ENCODE measurements around the gene INHBE. TPM values are rescaled to one million over a fixed set of nuclear protein-coding genes. Genes with fewer than 3 reads are reported as not detected.
"Not testable (repeated sequence)": the region's sequence is repeated elsewhere in the genome, so short reads cannot be mapped to it uniquely, and the experiment has no call there.

The INHBE gene, protein sequence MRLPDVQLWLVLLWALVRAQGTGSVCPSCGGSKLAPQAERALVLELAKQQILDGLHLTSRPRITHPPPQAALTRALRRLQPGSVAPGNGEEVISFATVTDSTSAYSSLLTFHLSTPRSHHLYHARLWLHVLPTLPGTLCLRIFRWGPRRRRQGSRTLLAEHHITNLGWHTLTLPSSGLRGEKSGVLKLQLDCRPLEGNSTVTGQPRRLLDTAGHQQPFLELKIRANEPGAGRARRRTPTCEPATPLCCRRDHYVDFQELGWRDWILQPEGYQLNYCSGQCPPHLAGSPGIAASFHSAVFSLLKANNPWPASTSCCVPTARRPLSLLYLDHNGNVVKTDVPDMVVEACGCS
- 10.2 TPM for polyA plus RNA-seq (2013, experiment 1 of 2)
- polyA plus RNA-seq (2013, experiment 2 of 2), result 10.8 TPM

DNA sequence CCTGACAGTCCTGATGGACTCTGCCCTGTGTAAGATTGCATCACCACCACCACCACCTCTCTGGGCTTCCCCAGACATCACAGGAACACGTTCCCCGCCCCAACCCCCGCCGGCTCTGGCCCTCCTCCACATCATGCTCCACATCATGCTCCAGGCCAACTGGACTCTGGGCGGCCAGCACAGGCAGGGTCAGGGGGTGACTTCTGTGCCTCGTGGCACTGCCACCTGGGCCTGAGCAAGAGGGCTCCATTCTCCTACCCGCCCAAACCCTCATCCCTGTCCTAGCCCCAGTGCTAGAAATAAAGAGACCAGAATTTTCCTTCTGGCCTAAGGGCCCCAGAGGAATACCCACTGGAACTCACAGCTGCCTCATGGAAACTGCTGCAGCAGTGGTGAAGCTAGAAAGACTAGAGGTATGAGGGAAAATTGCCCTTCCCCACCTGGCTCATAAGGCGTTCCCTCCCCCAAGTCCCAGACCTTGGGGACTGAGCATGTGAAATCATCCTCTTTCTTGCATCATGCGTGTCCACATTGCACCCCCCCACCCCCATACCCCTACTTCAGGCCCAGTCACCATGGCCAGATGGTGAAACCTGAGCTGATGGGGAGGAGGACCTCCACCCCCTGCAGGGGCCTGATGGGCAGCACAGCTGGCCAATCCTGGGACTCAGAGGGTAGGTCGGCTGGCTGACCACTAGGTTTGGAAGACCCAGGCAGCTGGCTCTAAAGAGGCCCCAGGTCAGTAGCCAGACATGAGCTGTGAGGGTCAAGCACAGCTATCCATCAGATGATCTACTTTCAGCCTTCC lies at the start of gene INHBE:
Gene INHBE, plus strand, starts transcription at position 742 of the 808 bp plus-strand sequence. CDS start 230 bp downstream, outside the sequence.
- DNase-seq, result peak; percentile 97
- no CpG with 5 or more reads among the region's 10 CpGs for WGBS (ENCODE audit: extremely low coverage, insufficient coverage, low lambda C conversion rate)
- H3K27ac ChIP-seq (ENCODE audit: low read depth, low read length), result peak within 1 kb of the TSS; percentile 61

DNA sequence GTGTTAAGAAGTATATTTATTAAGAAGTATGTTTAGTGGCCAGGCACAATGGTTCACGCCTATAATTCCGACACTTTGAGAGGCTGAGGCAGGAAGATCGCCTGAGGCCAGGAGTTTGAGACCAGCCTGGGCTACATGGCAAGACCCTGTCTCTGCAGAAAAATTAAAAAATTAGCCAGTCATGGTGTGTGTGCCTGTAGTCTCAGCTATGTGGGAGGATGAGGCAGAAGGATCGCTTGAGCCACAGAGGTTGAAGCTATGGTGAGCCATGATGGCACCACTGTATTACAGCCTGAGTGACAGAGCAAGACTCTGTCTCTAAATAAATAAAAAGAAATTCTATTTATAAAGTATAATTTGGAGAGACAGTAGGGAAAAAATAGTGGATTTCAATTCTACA lies 44.6 kb upstream of the INHBE start:
- Histone ChIP-seq H3K56ac (ENCODE audit: low read length) (no peak overlapping the region), H4K8ac (ENCODE audit: low read depth, low read length) (no peak overlapping the region), H2BK120ac (ENCODE audit: low read depth, low read length) (no peak overlapping the region), H3K79me1 (ENCODE audit: low read length) (no peaks in the 10 kb centered on the region), H3K4me1 (ENCODE audit: control insufficient read depth, low read depth, low read length) (no peaks in the 10 kb centered on the region), H3K9ac (ENCODE audit: low read length) (no peak overlapping the region), H3K27ac (ENCODE audit: low read depth, low read length) (no peak overlapping the region), H2BK5ac (ENCODE audit: low read length) (no peak overlapping the region), H3K27me3 (ENCODE audit: insufficient read depth, low read length, poor library complexity) (no peaks in the 10 kb centered on the region), H3K18ac (ENCODE audit: low read length) (no peak overlapping the region), H2AK5ac (ENCODE audit: low read length) (no peak overlapping the region), H3K4me3 (ENCODE audit: low read length) (no peak overlapping the region), H2BK15ac (replicated peaks; ENCODE audit: low read depth) (no peak overlapping the region), H3K79me2 (ENCODE audit: control insufficient read depth, insufficient read depth, low read length) (no peaks in the 10 kb centered on the region), H3K4me2 (ENCODE audit: low read length) (no peak overlapping the region), H3K4ac (ENCODE audit: low read depth, low read length) (no peak overlapping the region), H3K36me3 (ENCODE audit: control insufficient read depth, insufficient read depth, low read length) (no peaks in the 10 kb centered on the region), H3K23ac (ENCODE audit: low read length) (no peak overlapping the region), H4K5ac (ENCODE audit: low read length) (no peak overlapping the region)
- DNase-seq, result no peak
- no CpG with 5 or more reads among the region's 4 CpGs for WGBS (ENCODE audit: extremely low coverage, insufficient coverage, low lambda C conversion rate)

More for the DNA sequence above, at the start of gene INHBE:
- Histone ChIP-seq H3K9ac (ENCODE audit: low read length) (peak within 1 kb of the TSS; percentile 52), H3K56ac (ENCODE audit: low read length) (peak within 1 kb of the TSS; percentile 79), H3K23ac (ENCODE audit: low read length) (no peak within 1 kb of the TSS), H3K18ac (ENCODE audit: low read length) (peak within 1 kb of the TSS; percentile 43), H2BK120ac (ENCODE audit: low read depth, low read length) (peak within 1 kb of the TSS; percentile 21), H3K4me3 (ENCODE audit: low read length) (peak within 1 kb of the TSS; percentile 4), H3K79me1 (ENCODE audit: low read length) (no peaks in the 10 kb centered on the region), H2AK5ac (ENCODE audit: low read length) (no peak within 1 kb of the TSS), H3K79me2 (ENCODE audit: control insufficient read depth, insufficient read depth, low read length) (no peaks in the 10 kb centered on the region), H3K4ac (ENCODE audit: low read depth, low read length) (peak within 1 kb of the TSS; percentile 93), H4K5ac (ENCODE audit: low read length) (no peak within 1 kb of the TSS), H3K4me1 (ENCODE audit: control insufficient read depth, low read depth, low read length) (peaks cover 10% of the 10 kb centered on the region), H3K4me2 (ENCODE audit: low read length) (peak within 1 kb of the TSS; percentile 47), H3K36me3 (ENCODE audit: control insufficient read depth, insufficient read depth, low read length) (no peaks in the 10 kb centered on the region), H3K27me3 (ENCODE audit: insufficient read depth, low read length, poor library complexity) (no peaks in the 10 kb centered on the region), H2BK5ac (ENCODE audit: low read length) (peak within 1 kb of the TSS; percentile 88), H4K8ac (ENCODE audit: low read depth, low read length) (no peak within 1 kb of the TSS), H2BK15ac (replicated peaks; ENCODE audit: low read depth) (no peak within 1 kb of the TSS)

DNA sequence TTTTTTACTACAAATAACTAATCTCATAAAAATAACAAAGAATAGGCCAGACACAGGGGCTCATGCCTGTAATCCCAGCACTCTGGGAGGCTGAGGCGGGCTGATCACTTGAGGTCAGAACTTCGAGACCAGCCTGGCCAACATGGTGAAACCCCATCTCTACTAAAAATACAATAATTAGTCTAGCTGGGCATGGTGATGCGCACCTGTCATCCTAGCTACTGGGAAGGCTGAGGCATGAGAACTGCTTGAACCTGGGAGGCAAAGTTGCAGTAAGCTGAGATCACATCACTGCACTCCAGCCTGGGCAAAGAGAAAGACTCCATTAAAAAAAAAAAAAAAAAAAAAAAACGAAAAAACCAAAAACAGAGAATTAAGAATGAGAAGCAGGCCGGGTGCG lies 40.9 kb upstream of the INHBE start:
- DNase-seq; H3K36me3 ChIP-seq (ENCODE audit: control insufficient read depth, insufficient read depth, low read length); H3K4ac ChIP-seq (ENCODE audit: low read depth, low read length); H3K27ac ChIP-seq (ENCODE audit: low read depth, low read length); H4K5ac ChIP-seq (ENCODE audit: low read length); H3K4me2 ChIP-seq (ENCODE audit: low read length); H2AK5ac ChIP-seq (ENCODE audit: low read length); H3K9ac ChIP-seq (ENCODE audit: low read length); H2BK5ac ChIP-seq (ENCODE audit: low read length); H2BK15ac ChIP-seq (replicated peaks; ENCODE audit: low read depth); H3K4me3 ChIP-seq (ENCODE audit: low read length); H4K8ac ChIP-seq (ENCODE audit: low read depth, low read length); H3K79me1 ChIP-seq (ENCODE audit: low read length); H3K56ac ChIP-seq (ENCODE audit: low read length); H3K79me2 ChIP-seq (ENCODE audit: control insufficient read depth, insufficient read depth, low read length); H3K18ac ChIP-seq (ENCODE audit: low read length); H3K4me1 ChIP-seq (ENCODE audit: control insufficient read depth, low read depth, low read length); H2BK120ac ChIP-seq (ENCODE audit: low read depth, low read length); H3K23ac ChIP-seq (ENCODE audit: low read length); H3K27me3 ChIP-seq (ENCODE audit: insufficient read depth, low read length, poor library complexity): not testable (repeated sequence)
- WGBS (ENCODE audit: extremely low coverage, insufficient coverage, low lambda C conversion rate), result no CpG with 5 or more reads among the region's 6 CpGs

DNA sequence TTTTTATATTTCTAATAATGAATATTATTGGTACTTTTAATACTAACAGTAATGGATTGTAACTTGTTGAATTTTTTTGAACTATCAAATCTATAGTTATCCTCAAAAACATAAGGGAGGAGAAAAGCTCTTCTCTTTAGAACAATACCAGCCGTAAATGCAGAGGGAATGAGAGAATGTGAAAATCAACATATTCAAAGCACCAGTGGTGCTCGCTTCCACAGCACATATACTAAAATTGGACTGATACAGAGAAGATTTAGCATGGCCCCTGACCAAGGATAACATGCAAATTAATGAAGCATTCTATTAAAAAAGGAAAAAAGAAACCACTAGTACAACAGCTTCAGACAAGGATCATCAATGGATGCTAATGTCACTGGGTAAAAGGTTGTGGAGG lies 40.0 kb upstream of the INHBE start:
- Histone ChIP-seq H3K27me3 (ENCODE audit: insufficient read depth, low read length, poor library complexity) (no peaks in the 10 kb centered on the region), H3K4ac (ENCODE audit: low read depth, low read length) (no peak overlapping the region), H3K4me3 (ENCODE audit: low read length) (no peak overlapping the region), H3K79me1 (ENCODE audit: low read length) (no peaks in the 10 kb centered on the region), H4K5ac (ENCODE audit: low read length) (no peak overlapping the region), H3K4me2 (ENCODE audit: low read length) (no peak overlapping the region), H3K79me2 (ENCODE audit: control insufficient read depth, insufficient read depth, low read length) (no peaks in the 10 kb centered on the region), H3K56ac (ENCODE audit: low read length) (no peak overlapping the region), H3K18ac (ENCODE audit: low read length) (no peak overlapping the region), H3K23ac (ENCODE audit: low read length) (no peak overlapping the region), H2AK5ac (ENCODE audit: low read length) (no peak overlapping the region), H3K9ac (ENCODE audit: low read length) (no peak overlapping the region), H3K36me3 (ENCODE audit: control insufficient read depth, insufficient read depth, low read length) (no peaks in the 10 kb centered on the region), H3K4me1 (ENCODE audit: control insufficient read depth, low read depth, low read length) (no peaks in the 10 kb centered on the region), H3K27ac (ENCODE audit: low read depth, low read length) (no peak overlapping the region), H2BK120ac (ENCODE audit: low read depth, low read length) (no peak overlapping the region), H2BK5ac (ENCODE audit: low read length) (no peak overlapping the region), H2BK15ac (replicated peaks; ENCODE audit: low read depth) (no peak overlapping the region), H4K8ac (ENCODE audit: low read depth, low read length) (no peak overlapping the region)
- DNase-seq, result no peak
- WGBS (ENCODE audit: extremely low coverage, insufficient coverage, low lambda C conversion rate), result no CpG with 5 or more reads among the region's 2 CpGs

DNA sequence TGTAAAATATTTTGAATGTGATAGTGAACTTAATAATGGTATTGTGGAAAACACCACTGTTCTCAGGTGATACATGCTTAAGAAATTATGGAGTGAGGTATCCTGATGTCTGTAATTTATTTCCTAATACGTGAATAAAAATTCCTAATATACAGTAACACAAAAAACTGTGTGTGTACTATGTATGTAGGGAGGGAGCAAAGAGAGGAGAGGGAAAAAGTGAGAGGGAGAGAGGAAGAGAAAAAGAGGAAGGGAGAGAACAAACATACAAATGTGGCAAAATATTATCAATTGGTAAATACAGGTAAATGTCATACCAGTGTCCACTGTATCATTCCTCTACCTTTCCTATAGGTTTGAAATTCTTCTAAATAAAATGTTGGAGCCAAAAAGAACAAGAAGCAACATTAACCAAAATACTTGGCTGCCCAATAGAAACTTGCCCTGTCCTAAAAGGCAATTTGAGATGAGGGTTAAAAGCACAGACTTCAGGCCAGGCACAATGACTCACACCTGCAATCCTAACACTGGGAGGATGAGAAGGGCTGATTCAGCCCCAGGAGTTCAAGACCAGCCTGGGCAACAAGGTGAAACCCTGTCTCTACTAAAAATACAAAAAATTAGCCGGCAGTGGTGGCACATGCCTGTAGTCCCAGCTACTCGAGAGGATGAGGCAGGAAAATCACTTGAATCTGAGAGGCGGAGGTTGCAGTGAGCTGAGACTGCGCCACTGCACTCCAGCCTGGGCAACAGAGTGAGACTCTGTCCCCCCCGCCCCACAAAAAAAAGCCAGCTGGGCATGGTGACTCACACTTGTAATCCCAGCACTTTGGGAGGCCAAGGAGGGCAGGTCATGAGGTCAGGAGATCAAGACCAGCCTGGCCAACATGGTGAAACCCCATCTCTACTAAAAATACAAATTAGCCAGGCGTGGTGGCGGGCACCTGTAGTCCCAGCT lies 38.8 kb upstream of the INHBE start:
- Histone ChIP-seq H3K56ac (ENCODE audit: low read length) (no peak overlapping the region), H3K79me2 (ENCODE audit: control insufficient read depth, insufficient read depth, low read length) (no peaks in the 10 kb centered on the region), H2BK15ac (replicated peaks; ENCODE audit: low read depth) (no peak overlapping the region), H3K4ac (ENCODE audit: low read depth, low read length) (no peak overlapping the region), H4K8ac (ENCODE audit: low read depth, low read length) (no peak overlapping the region), H2BK120ac (ENCODE audit: low read depth, low read length) (no peak overlapping the region), H3K4me1 (ENCODE audit: control insufficient read depth, low read depth, low read length) (no peaks in the 10 kb centered on the region), H3K79me1 (ENCODE audit: low read length) (no peaks in the 10 kb centered on the region), H2BK5ac (ENCODE audit: low read length) (no peak overlapping the region), H3K4me3 (ENCODE audit: low read length) (no peak overlapping the region), H3K36me3 (ENCODE audit: control insufficient read depth, insufficient read depth, low read length) (no peaks in the 10 kb centered on the region), H2AK5ac (ENCODE audit: low read length) (no peak overlapping the region), H3K27me3 (ENCODE audit: insufficient read depth, low read length, poor library complexity) (no peaks in the 10 kb centered on the region), H3K23ac (ENCODE audit: low read length) (no peak overlapping the region), H3K9ac (ENCODE audit: low read length) (no peak overlapping the region), H3K4me2 (ENCODE audit: low read length) (no peak overlapping the region), H4K5ac (ENCODE audit: low read length) (no peak overlapping the region), H3K18ac (ENCODE audit: low read length) (no peak overlapping the region), H3K27ac (ENCODE audit: low read depth, low read length) (no peak overlapping the region)
- no CpG with 5 or more reads among the region's 8 CpGs for WGBS (ENCODE audit: extremely low coverage, insufficient coverage, low lambda C conversion rate)
- peak; percentile 24 for DNase-seq

Data from mesendoderm (in vitro differentiated cells).